GM21737 (cell line): ENCODE data around the gene ACACA.
"Not testable (repeated sequence)": the region's sequence is repeated elsewhere in the genome, so short reads cannot be mapped to it uniquely, and the experiment has no call there.

Experiments used
- ATAC-seq: cut with Tn5 transposase; IDR thresholded peaks from one replicate; pipeline ENCODE4 v1.9.1; 2021; ENCODE audit warnings: mild to moderate bottlenecking, moderate library complexity; ENCODE audit not compliant: unreplicated experiment

Gene ACACA

DNA sequence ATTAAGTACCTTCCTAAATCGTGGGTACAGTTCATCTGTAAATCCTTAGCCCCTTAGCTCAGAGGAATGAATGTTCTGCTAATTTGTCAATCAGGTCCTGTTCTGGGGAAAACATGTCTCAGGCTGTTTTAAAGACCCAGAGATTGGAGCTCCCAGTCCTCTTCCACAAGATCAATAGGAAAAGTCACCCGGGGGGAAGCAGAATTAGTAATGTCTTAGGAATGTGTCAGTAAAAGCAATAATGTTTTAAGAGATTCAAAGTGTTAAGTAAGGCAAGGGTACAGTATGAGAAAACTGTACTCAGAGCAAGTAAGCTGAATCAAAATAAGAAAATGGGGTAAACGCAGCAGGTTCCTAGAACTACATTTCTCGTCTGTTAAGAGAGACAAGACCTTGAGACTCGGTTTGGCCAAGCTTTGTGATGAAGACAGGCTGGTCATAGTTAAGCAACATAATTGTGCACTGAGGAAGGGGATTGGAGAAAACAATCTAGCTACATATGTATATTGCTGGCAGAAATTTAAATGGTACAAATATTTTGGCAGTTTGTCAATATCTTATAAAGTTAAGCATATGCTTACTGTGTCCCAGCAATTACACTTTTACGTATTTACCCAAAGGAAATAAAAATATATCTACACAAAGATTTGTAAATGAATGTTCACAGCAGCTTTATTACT lies 223.7 kb downstream of the ACACA start:
- no peak for ATAC-seq

DNA sequence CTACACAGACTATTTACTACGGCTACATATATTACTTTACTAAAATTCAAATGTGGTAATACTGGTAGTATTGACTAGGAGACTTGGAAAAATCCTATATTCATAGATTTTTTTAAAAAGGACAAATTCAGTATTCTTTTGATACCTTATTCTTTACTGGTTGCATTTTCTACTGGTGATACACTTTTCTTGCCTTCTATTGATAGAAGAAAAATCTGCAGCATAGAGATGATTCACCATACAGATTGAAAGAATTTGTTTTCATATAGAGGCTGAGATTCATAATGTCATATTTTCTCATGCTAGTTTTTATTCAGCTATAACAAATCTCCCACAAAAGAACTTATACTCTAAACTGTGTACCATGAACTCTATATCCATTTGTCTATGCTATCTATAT lies 226.3 kb downstream of the ACACA start:
- no peak for ATAC-seq

DNA sequence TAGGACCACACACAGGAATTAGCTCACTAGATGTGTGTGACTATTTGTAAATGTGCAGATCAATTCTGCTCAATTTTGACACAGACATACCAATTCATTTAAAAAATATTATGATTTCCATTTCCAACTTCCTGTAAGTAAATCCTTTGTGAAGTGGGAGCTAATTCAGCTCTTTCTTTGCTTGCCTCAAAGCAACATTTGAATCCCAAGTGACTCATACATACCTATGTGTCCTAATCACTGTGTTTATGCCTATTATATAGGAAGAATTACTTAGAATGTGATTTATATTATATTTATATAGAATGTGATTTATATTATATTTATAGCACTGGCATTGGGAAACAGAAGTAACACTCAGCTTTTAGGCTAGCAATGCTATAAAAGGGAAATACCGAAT lies 226.7 kb downstream of the ACACA start:
- no peak for ATAC-seq

DNA sequence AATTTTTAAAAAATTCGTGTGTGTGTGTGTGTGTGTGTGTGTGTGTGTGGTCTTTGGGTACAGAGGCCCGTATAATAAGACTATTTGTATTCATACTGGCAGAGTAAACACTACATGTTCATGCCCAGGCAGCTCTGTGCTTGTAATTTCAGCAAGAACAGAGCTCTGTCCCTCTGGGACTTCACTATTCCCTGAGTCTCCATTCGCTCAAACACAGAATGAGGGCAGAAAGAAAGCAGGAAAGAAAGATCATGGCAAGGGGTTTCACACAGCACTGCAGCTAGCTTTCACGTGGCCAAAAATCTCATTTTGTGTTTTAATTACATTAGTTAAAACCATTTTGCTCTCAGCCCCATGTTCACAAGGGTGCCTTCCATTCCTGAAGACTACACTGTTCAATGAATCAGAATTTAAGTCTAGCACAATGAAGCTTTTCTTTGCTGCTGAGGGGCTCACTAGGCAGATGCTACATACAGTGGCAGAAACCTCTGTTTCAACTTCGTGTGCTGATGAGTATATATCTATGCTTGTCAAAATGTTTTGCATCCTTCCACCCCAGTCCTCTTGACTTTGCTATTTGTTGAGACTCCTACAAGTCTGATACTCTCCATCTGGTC lies 229.3 kb downstream of the ACACA start:
- ATAC-seq: no peak

DNA sequence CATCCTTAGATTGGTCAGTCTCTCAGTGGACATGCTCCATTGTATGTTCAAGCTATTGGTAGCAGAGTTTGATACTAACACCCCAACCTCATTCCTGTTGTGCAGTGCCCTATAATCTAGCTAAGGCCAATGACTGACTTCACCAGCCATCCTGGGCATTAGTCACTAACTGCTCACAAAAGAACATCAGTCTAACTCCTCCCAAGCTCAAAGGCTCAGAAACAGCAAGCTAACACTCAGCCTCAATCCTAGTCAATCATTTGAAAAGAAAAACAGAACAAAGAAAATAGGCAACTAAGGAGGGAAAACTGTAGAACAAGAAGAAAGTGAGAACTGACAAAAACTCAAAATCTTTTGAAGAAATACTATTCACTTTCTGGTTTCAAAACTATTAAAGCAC lies 229.9 kb downstream of the ACACA start:
- no peak for ATAC-seq

DNA sequence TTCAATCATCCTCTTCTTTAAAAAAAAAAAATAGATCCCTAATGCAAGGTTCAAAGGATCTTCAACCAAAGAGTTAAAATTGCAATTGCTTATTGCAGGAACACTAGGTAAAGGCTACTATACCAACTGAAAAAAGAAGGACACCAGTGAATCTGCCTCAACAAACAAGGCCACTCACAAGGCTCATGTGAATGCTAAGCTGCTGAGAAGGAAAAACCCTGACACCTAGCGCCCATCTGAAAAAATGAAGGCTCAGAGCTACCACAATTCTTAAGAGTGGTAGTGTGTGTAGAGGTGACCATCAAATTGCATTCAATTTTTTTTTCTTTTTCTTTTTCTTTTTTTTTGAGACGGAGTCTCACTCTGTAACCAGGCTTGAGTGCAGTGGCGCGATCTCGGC lies 232.4 kb downstream of the ACACA start:
- no peak for ATAC-seq

DNA sequence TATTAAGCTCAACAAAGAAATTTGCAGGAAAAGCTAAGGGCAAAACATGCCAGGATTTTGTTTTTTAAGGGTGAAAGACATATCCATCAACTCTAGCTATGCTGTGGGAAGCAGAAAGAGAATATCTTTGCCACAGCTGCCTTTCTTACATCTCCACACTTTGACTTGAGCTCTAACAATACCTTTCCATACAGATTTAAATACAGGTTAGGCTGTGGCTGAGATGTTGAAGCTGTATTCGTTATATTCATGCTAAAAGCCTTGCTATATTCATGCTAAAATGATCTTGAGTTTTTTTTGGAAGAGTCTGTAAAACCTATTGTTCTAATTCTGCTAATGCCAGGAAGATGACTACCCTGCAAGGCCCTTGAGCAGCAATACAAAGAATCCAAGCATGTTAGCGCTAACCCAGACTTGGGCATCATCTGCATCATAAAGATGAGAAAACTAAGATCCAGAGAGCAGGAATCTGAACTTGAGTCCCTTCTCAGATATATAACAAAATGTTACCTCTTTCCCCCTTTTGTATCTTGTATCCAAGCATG lies 235.7 kb downstream of the ACACA start:
- no peak for ATAC-seq

DNA sequence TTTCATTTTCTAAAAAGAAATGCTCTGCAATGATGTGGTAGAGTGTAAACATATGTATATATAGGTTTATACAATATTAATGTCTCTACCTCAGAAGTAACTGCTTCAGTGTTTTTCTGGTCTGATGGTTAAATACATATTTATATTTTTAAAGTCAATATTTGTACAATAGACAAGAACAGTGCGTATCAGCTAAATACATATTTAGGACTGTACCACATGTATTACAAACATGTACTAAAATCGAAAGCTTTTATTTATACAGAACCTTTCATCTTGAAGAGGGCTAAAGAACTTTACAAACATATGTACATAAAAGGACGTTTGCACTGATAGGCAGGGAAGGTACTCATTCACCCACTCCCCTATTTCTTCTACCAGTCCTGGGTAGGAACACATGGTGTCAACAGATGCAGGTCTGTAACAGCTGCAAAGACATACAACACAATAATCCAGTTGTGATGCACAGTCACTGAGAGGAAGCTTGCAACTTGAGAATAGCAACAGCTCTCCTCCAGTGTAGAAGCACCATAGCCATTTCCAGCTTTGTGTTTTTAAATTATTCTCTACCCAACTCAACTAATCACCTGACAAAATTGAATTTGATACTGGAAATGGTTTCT lies 237.8 kb downstream of the ACACA start:
- ATAC-seq: no peak

DNA sequence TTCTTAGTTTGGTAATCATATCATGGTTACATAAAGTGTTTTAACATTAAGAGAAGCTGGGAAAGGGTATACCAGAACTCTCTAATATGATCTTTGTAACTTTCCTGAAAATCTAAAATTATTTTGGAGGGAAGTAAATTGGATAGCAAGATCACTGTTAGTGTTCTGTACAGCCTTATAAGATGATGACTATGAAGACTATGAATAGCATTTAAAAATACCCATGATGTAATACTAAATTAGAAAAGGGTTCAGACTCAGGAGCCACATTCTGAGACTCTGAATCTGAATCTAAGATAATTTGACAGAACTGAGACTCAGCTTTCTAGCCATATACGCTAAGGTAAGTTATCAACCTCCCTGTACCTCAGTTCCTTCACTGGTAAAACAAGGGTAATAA lies 238.9 kb downstream of the ACACA start:
- ATAC-seq: no peak

DNA sequence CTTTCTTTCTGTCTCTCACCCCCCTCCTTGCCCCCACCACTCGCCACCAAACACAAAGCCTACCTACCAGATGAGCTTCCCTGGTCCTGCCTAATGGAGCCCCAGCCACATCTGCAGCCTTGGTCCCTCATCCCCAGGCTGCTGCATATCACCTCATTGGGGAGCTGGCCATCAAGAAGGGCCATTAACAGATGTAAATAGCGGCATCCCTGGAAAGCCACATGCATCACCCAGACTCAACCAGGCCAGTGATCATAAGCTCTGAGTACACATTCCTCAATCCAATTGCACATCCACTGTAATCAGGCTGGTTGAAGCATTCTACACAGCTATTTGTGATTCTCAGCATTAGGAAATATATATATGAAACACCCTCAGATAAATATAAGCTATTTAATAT lies 242.6 kb downstream of the ACACA start:
- ATAC-seq: no peak

DNA sequence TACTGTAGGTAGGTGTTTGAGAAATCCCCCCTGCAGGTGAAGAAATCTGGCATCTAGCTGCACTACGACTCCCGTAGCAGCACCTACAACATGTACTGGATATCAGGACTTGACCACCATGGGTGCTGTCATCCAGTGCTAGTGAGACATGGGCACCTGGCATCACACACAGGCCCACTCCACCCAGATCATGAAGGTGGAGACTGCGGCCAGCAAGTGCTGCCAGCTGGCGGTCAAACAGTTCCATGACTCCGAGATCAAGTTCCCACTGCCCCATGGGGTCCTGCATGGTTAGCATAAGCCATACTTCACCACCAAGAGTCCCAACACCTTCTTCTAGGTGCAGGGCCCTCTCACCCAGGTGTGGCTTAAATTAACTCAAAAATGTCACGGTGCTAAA lies 243.8 kb downstream of the ACACA start:
- ATAC-seq: no peak

DNA sequence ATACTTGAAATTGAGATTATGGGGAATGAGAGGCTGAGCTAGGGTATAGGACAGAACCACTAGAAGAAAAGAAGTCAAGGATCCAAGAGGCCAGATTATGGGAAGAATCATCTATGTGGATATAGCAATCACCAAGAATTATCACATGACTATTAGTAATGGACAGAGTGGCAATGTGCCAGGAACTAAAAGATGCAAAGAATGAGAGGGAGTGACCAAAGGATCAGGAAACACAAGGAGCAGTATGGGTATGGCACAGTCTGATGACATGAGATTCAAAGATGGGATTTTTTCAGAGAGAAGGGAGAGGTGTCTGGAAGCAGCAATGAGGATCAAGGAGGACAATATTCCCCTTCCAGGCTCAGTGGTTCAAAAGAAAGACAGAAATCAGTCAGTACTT lies 245.7 kb downstream of the ACACA start:
- no peak for ATAC-seq

DNA sequence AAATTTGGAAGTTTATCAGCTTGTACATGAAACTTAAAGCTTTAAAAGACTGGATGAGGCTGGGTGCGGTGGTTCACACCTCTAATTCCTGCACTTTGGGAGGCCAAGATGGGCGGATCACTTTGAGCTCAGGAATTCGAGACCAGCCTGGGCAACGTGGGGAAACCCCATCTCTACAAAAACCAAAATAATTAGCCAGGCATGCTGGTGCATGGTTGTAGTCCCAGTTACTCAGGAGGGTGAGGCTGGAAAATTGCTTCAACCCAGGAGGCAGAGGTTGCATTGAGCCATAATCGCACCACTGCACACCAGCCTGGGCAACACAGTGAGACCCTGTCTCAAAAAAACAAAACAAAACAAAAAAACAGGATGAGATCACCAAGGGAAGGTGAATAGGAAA lies 248.3 kb downstream of the ACACA start:
- no peak for ATAC-seq

DNA sequence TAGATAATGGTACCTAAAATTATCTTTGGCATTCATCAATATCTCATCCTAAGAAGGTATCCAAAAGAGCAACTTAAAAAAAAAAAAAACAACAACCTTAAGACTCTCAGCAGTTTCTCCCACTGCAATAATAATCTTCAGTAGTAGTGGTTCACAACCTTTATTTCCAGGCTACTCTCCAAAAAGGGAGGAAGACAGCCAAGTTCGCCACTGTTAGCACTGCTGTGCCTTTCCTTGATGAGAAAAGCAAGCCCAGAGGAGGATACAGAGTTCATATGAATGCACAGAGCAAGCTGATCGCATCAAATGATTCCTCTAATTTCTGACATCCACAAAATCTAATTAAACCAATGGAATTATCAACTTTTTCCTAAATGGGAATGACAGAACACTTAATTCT lies 258.5 kb downstream of the ACACA start:
- no peak for ATAC-seq

DNA sequence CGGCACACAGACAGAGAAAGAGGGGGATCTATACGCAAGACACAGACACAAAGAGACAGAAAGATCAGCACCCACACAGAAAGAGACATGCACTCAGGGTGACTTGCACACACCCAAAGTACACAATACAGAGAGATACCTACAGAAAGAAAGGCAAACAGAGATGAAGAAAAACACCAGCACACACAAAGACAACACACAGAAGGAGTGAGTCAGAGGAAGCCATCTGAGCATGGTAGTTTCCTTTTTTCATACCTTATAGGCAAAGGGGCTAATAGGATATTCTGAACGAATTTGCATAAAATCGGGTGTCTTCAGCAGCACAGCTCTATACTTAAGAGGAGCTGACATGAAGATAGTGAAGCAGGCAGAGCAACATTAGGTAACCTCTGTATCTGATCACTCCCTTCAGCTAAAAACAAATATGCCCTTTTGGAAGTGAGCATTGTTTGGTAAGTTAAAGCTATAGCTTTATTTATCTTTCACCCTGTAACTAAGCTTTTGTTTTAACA lies 259.3 kb downstream of the ACACA start:
- ATAC-seq: no peak

DNA sequence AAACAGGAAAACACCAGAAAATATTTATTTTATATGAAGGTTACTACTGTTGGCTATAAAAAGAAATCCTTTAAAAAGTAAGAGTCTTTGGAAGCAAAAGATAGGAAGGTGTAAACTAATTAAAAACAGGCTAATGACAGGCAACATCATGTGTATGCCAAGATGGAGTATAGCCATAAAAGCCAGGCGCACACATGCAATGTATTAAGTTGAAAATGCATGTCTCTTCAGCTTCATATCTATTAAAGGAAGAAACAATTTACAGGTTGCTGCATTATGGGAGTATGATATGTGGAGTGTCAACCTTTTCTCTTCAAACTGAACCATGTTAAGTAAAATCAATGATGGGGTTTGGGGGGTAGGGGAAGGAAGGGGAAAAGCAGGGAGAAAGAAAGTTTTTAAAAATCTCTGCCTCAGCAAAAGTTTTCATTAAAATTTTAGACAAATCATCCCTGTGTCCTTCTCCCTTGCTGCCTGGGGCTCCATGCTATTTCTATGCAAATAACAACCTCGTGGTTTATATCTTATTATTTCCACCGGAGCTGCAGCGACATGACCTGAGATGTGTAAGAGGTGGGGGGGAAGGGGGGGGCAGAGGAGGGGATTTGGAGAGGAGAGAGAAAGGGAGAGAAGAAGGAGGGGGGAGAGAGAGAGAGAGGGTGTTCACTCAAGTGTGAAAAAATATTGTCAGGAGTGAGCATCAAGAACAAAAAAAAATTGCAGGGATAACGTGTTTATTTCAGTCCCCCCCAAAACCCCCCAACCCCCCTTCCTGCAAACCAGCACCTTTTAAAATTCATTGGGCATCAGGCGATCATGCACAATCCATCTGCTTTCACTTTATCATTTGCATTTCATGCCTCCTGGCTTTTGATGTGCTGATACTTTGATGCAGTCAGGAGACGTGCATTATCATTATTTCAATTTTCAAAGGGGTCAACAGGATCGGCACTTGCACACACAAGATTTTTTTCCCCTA lies 260.3 kb downstream of the ACACA start:
- no peak for ATAC-seq

DNA sequence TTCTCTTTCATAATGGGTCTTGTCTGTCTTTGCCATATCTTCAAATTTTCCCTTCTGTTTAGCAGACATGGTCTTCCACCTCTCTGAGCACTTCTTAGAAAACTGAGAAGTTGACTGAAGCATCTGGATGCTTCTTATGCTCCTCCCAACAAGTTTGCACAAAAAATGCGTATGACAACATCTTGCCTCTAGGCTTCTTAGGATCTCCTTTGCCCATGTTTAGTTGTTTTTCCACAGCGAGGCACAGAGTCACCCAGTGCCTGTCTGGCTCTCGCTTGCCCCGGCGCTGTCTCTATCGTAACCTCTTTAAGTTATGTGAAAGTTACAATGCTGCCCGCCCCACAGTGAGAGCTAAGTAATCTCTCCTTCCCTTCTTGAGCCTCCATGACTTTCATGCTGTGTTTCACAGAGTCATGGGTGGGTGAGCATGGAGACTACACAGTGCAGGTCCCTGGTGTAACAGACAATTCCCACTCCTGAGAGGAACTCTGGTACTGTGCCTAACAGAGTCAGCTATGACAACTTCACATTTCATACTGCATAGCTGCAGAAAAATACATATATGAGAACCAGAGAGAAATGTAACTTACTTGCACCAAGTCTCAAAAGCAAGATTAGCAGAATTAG lies 262.4 kb downstream of the ACACA start:
- ATAC-seq: no peak

DNA sequence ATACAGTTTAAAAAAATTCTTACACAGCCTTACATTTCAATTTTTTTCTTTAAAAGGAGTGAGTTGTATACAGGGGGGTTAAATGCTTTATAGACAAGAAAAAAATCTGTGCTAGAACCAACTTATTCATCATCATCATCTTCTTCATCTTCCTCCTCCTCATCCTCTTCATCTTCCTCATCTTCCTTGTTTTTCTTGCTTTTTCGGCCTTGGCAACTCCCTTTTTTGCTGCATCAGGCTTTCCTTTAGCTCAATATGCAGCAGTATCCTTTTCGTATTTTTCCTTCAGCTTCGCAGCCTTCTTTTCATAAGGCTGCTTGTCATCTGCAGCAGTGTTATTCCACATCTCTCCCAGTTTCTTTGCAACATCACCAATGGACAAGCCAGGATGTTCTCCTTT lies 263.1 kb downstream of the ACACA start:
- ATAC-seq: not testable (repeated sequence)

DNA sequence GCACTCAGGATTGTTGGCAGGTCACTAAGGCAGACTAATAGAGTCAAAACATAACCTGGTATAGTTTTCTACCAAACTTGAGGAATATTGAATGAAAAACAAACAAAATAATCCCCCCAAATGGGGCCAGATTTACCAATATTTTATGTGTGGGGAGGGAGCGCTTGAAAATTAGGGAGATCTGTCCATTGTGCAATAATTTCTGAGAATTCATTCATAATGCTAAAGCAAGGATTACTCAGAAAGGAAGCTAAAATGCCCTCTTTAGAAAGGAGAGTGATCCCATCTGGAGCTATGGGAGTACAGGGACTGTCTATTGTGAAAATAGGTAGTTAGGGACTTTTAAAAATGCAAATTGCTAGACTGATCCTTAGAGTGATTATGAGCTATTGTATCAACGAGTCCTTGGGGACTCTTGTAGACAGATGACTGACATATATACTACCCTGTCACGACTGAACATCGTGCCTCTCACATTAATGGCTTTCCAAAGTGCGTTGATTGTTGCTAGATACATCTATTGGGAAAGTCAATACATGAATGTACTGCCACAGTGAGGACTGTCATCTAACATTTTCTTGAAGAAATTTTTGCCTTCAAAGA lies 264.2 kb downstream of the ACACA start:
- no peak for ATAC-seq

DNA sequence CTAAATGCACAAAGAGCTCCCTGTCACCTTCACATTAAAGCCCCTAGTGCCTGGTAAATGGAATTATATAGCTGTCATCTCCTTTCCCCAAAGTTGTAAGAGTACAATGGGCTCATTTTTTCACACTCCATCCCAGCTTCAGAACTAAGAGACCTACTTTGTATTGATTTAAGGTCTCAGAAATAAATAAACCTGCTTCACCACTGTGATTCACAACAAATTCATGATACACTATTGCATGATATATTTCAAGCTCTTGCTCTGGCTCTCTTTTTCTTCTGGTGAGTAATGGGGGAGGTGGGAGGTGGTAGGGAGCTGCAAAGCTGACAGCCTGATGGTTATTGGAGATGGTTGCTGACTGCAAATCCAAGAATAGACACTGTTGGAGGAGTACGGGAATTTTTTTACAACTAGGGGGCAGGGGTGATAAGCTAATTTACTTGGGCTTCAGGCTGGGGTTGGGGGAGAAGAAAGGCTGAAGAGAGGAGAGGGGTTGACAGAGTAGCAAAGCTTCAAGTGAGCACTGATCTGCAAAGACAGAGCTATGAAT lies 268.0 kb downstream of the ACACA start:
- ATAC-seq: no peak
